Heart right ventricle (tissue), 16 donors: ENCODE measurements around the gene OSBPL5. TPM values are rescaled to one million over a fixed set of nuclear protein-coding genes. Genes with fewer than 3 reads are reported as not detected.

Experiments used
- ATAC-seq, 8 donors: fragments of 200-7000 bp; cut with Tn5 transposase; one replicate each; pipeline ENCODE4 v1.9.1; 2020; ENCODE audit warnings: mild to moderate bottlenecking in 8 of 8, moderate library complexity in 8 of 8, moderate number of reproducible peaks in 1 of 8
- DNase-seq, 2 donors: peaks; one replicate each; pipeline ENCODE4 v3.0.0-alpha.2; 2020
- H3K27ac ChIP-seq, 10 donors: fragments of 200-600 bp; sonication (generic) in 2 of 10; one replicate each; pipeline versions ENCODE4 v1.5.0 to v1.8.0; 2020 to 2022; ENCODE audit warnings: mild to moderate bottlenecking in 3 of 10
- H3K27me3 ChIP-seq, 7 donors: fragments of 200-600 bp; one replicate each; pipeline ENCODE4 v1.8.0; 2021 to 2022; ENCODE audit warnings: mild to moderate bottlenecking in 2 of 7
- H3K36me3 ChIP-seq, 9 donors: fragments of 200-600 bp; sonication (generic) in 1 of 9; one replicate each; pipeline versions ENCODE4 v1.5.0 to v1.8.0; 2020 to 2022; ENCODE audit warnings: mild to moderate bottlenecking in 2 of 9
- H3K4me1 ChIP-seq, 9 donors: fragments of 200-600 bp; sonication (generic) in 1 of 9; one replicate each; pipeline versions ENCODE4 v1.5.0 to v1.8.0; 2020 to 2022; ENCODE audit warnings: mild to moderate bottlenecking in 4 of 9
- H3K4me3 ChIP-seq, 10 donors: fragments of 200-600 bp; sonication (generic) in 2 of 10; one replicate each; pipeline versions ENCODE4 v1.5.0 to v1.8.0; 2020 to 2022; ENCODE audit warnings: mild to moderate bottlenecking in 7 of 10, moderate library complexity in 2 of 10
- H3K9me3 ChIP-seq, 11 donors: fragments of 200-600 bp in 10 of 11; sonication (generic) in 2 of 11; one replicate each; pipeline versions ENCODE4 v1.5.0 to v1.8.0; 2013 to 2022; ENCODE audit warnings: mild to moderate bottlenecking in 2 of 11, control low read depth in 1 of 11, moderate library complexity in 1 of 11
- CTCF ChIP-seq, 9 donors: fragments of 200-600 bp; sonication (generic) in 2 of 9; IDR thresholded peaks; one replicate each; pipeline versions ENCODE4 v1.5.0 to v1.8.0; 2021 to 2022; ENCODE audit warnings: antibody characterized with exemption in 9 of 9, mild to moderate bottlenecking in 5 of 9, moderate library complexity in 1 of 9
- WGBS, 2 donors: extraction: QIAGEN DNeasy Blood & Tissue Kit; methylation state at CpG; one replicate each; pipeline ENCODE4 v1.1.7; 2013; ENCODE audit warnings: inconsistent platforms in 1 of 2; 5-methylcytosine and 5-hydroxymethylcytosine counted together
- intact Hi-C, 10 donors: fragments of 100-400 bp; cut with DNase I; formaldehyde crosslinking; loops; one replicate each; pipeline versions ENCODE4 v1.11.1 to v1.14.2; 2022
- polyA plus RNA-seq, 2 donors: library from polyadenylated mRNA; stranded (reverse); fragments of 200-250 nt; gene quantifications; one replicate each; pipeline ENCODE4 v1.2.3, GENCODE V29; 2013
- total RNA-seq, 10 donors: library from RNA; stranded (reverse); fragmentation: NEBNext Ultra II Directional in 3 of 10; extraction: Animal tissue kit (Norgen Biotek cat#: 25700) in 3 of 10; gene quantifications; one replicate each; pipeline versions ENCODE4 v1.2.1 to v1.2.4, GENCODE V29; 2021 to 2023
- donor health status: Arrhythmogenic right ventricular cardiomyopathy.
- donor health status: ischemic (EF 13 %, LVEDD 7.1; RV severe dilation, severe dysfunction).
- donor health status: healthy with polysubstance abuse.
- donor health status: DM: no; HTN: yes; CAD: no.
- donor health status: DM: no; HTN: no; CAD: no.
- donor health status: ischemic (EF 25% LVEDD 6.9; RV normal size, moderate dysfunction).
- donor health status: ischemic (EF 25% LVEDD 5.7; RV mildly dilated, moderate dysfunction).
- donor health status: healthy.
- donor health status: DM: yes; HTN: yes; CAD: no.
- donor health status: Ischemic cardiomyopathy.
- donor health status: ischemic (EF 35%, LVEDD 5.7; RV mildly dilated, moderate dysfunction).
- donor health status: nonischemic (EF 11% LVEDD 7.7; RV severe dilation, severe dysfunction).
- donor health status: DM: yes; HTN: yes; CAD: no.
- donor health status: PGD.
- donor health status: ischemic (EF 29% LVEDD 5.4; RV normal size, mild dysfunction).
- donor health status: nonischemic (EF 23%, LVEDD 6.1; RV moderate dilation, normal function).

OSBPL5 gene
- total and polyA plus RNA-seq, 12 donors, result 10.4 to 18.7 (median 15.5) TPM

DNA sequence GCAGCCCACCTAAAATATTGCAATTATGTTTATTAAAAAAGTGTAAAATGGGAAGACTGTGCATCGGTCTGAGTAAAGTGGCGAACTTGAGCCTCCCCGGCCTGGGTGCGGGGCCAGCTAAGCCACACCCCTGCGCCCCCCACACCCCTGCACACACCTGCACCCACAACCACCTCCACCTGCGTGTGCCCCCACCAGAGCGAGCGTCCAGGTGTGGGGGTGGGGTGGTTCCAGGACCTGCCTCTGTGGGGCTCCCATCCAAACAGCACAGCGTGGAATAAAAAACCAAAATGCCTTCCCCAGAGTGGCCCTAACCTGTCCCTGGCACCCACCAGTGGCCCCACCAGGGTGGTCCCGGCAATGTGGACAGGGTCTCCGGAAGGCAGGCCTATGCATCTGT lies 77.7 kb downstream of the OSBPL5 start:
- WGBS, 2 donors, result 92 to 94% methylated on average over 11 of the region's 11 CpGs
- ATAC-seq (no peak), DNase-seq (no peak)
- TF ChIP-seq CTCF (IDR thresholded peaks at IDR 0.05), result no peak
- H3K4me3 ChIP-seq, result no peak overlapping the region
- H3K36me3 ChIP-seq, result peaks cover 0 to 48% (median 0%) of the 10 kb centered on the region in 9 donors
- H3K27ac ChIP-seq, result no peak overlapping the region
- intact Hi-C loops, result loop anchor here in 1 of 10 donors (5.0 kb wide), 1 partner anchor 35 kb away; no protein-coding TSS in a partner anchor
- peaks cover 0 to 10% (median 5%) of the 10 kb centered on the region in 9 donors for H3K4me1 ChIP-seq
- H3K27me3 ChIP-seq, result peaks cover 0 to 6% (median 0%) of the 10 kb centered on the region in 7 donors
- H3K9me3 ChIP-seq, result no peaks in the 10 kb centered on the region

DNA sequence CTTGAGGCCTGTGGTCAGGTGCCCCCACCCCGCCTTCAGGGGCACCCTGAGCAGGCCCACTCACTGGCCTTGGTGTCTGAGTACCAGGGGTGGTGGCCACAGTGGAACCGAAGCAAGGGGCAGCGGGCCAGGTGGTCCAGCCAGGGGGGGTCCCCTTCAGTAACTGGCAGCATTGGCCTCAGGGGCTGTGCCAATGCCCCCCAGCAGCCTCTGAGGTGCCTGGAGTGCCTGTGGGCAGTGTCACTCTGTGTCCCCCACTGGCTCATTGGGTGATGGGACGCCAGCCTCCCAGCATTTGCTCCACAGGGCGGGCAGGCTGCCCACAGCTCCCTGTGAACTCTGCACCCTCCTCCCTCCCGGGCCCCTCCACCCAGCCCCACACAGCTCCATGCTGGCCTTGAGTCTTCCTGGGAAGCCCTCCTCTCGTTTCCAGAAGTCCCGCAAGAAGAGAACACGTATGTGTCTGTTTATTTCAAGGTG lies 78.4 kb downstream of the OSBPL5 start:
- no peak for TF ChIP-seq CTCF (IDR thresholded peaks at IDR 0.05)
- ATAC-seq (peak in 2 of 8 donors; percentile 15 to 16), DNase-seq (no peak)
- H3K27me3 ChIP-seq, result peaks cover 0 to 6% (median 0%) of the 10 kb centered on the region in 7 donors
- intact Hi-C loops, result loop anchor here in 1 of 10 donors (5.0 kb wide), 1 partner anchor 34 kb away; no protein-coding TSS in a partner anchor
- no peak overlapping the region for H3K27ac ChIP-seq
- H3K9me3 ChIP-seq, result no peaks in the 10 kb centered on the region
- peaks cover 0 to 5% (median 2%) of the 10 kb centered on the region in 9 donors for H3K4me1 ChIP-seq
- H3K4me3 ChIP-seq, result no peak overlapping the region
- H3K36me3 ChIP-seq, result peaks cover 0 to 43% (median 0%) of the 10 kb centered on the region in 9 donors
- 75 to 77% methylated on average over 9 of the region's 9 CpGs for WGBS, 2 donors

DNA sequence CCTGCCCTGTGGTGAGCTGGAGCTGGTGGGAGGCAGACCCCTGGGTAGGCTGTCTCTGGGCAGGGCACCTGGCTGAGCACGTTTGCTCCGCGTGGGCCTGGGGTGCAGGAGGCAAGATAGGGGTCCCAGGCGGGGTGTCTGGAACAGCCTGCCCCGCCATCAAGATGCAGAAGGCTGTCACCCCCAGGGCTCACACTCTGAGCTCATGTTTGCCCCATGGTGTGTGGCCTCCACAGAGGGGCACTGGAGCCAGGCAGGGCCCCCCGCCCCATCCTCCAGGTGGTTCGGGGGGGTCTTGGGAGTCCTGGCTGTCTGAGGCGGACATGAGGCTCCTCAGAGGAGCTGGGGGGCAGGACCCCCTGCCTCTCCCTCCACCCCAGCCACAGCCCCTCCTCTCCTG lies 79.0 kb downstream of the OSBPL5 start:
- Histone ChIP-seq H3K4me3 (no peak overlapping the region), H3K27me3 (peaks cover 0 to 6% (median 0%) of the 10 kb centered on the region in 7 donors), H3K36me3 (peaks cover 0 to 43% (median 0%) of the 10 kb centered on the region in 9 donors), H3K4me1 (no peaks in the 10 kb centered on the region), H3K9me3 (no peaks in the 10 kb centered on the region), H3K27ac (no peak overlapping the region)
- DNase-seq (no peak), ATAC-seq (peak in 4 of 8 donors; percentile 10 to 16 (median 15))
- WGBS, 2 donors, result 73 to 84% methylated on average over 7 to 8 of the region's 8 CpGs
- TF ChIP-seq CTCF (IDR thresholded peaks at IDR 0.05), result no peak
- intact Hi-C loops, result loop anchor here in 1 of 10 donors (5.0 kb wide), 1 partner anchor 34 kb away; no protein-coding TSS in a partner anchor

DNA sequence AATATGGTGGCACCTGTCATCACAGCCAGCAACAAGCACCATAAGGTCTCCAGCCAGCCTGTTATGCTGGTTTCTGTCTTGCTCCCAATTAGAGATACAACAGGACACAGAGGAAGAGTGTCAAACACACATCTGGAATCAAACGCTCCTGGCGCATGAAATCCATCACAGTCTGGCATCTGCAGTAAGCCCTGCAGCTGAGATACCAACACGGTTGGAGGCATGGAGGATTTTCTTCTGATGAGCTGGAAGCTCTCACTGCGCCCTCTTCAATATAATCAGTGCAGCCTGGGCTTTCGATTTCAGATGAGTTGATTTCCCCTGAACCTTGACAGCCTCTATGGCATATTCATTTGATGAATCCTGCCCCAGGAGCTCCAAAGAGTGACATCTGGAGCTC lies 80.1 kb downstream of the OSBPL5 start:
- Histone ChIP-seq H3K4me1 (no peaks in the 10 kb centered on the region), H3K4me3 (no peak overlapping the region), H3K27me3 (peaks cover 0 to 6% (median 0%) of the 10 kb centered on the region in 7 donors), H3K27ac (no peak overlapping the region), H3K36me3 (peaks cover 0 to 32% (median 0%) of the 10 kb centered on the region in 9 donors), H3K9me3 (no peaks in the 10 kb centered on the region)
- no peak for TF ChIP-seq CTCF (IDR thresholded peaks at IDR 0.05)
- ATAC-seq, result no peak
- no peak for DNase-seq
- intact Hi-C loops, result loop anchor here in 1 of 10 donors (5.0 kb wide), 1 partner anchor 33 kb away; no protein-coding TSS in a partner anchor
- WGBS, 2 donors, result 60 to 68% methylated on average over 5 of the region's 5 CpGs
